ENCODE measurements around the gene PDE6A.

DNA sequence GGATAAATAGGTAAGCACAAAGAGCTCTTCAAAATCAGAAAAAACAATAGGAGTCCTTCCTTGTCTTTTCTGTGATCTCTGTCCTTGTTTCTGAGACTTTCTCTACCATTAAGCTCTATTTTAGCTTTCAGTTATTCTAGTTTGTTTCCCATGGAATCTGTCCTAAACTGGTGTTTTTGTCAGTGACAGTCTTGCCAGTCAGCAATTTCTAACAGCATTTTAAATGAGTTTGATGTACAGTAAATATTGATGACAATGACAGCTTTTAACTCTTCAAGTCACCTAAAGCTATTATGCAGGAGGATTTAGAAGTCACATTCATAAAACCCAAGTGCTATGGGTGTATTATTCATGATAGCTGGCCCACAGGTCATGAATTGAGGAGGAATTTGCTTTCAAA, 37.9 kb upstream of the PDE6A start:
- TF ChIP-seq MYC (IDR thresholded peaks at IDR 0.05; ENCODE audit: low read depth, low read length) (no peak), POLR2A (IDR thresholded peaks at IDR 0.05; ENCODE audit: low read depth, low read length) (no peak)
